NCI-H2081 (cell line): ENCODE results near the gene PLXNA1.

Experiments
- DNase-seq, 2 experiments: peaks; one replicate each; lab custom pipeline; 2025; lab: John Stamatoyannopoulos, UW

Gene PLXNA1

GRCh38 chr3:126952983-126953660 lies 29.8 kb upstream of the PLXNA1 start:
- DNase-seq, result peak in 1 of 2 experiments; percentile 57

- DNase-seq, result no peak
Observed at GRCh38 chr3:126954141-126954842, 28.6 kb upstream of the PLXNA1 start.

- DNase-seq, result no peak
Observed at GRCh38 chr3:126955004-126955790, 27.7 kb upstream of the PLXNA1 start.

- DNase-seq, result peak in 1 of 2 experiments; percentile 39
Observed at GRCh38 chr3:126956361-126956760, 26.6 kb upstream of the PLXNA1 start.

GRCh38 chr3:126956866-126957650 lies 25.9 kb upstream of the PLXNA1 start:
- DNase-seq, result no peak

- no peak for DNase-seq
Observed at GRCh38 chr3:126957776-126958637, 24.9 kb upstream of the PLXNA1 start.

GRCh38 chr3:126958638-126959085 lies 24.3 kb upstream of the PLXNA1 start:
- DNase-seq, result no peak

GRCh38 chr3:126959136-126959920 lies 23.6 kb upstream of the PLXNA1 start:
- DNase-seq, result no peak

- DNase-seq, result peak; percentile 84 to 92
Observed at GRCh38 chr3:126959921-126960603, 22.9 kb upstream of the PLXNA1 start.

- DNase-seq, result peak in 1 of 2 experiments; percentile 81
Observed at GRCh38 chr3:126960604-126960995, 22.3 kb upstream of the PLXNA1 start.

- no peak for DNase-seq
Observed at GRCh38 chr3:126961191-126961790, 21.6 kb upstream of the PLXNA1 start.

GRCh38 chr3:126961791-126962461 lies 21.0 kb upstream of the PLXNA1 start:
- DNase-seq, result no peak

- DNase-seq, result no peak
Observed at GRCh38 chr3:126962756-126963155, 20.2 kb upstream of the PLXNA1 start.

- DNase-seq, result no peak
Observed at GRCh38 chr3:126963261-126964190, 19.4 kb upstream of the PLXNA1 start.

- DNase-seq, result no peak
Observed at GRCh38 chr3:126964261-126964660, 18.7 kb upstream of the PLXNA1 start.

- no peak for DNase-seq
Observed at GRCh38 chr3:126964950-126965349, 18.0 kb upstream of the PLXNA1 start.

GRCh38 chr3:126965526-126966080 lies 17.3 kb upstream of the PLXNA1 start:
- DNase-seq, result no peak
